ENCODE results near the gene TMED4.

The TMED4 gene

DNA sequence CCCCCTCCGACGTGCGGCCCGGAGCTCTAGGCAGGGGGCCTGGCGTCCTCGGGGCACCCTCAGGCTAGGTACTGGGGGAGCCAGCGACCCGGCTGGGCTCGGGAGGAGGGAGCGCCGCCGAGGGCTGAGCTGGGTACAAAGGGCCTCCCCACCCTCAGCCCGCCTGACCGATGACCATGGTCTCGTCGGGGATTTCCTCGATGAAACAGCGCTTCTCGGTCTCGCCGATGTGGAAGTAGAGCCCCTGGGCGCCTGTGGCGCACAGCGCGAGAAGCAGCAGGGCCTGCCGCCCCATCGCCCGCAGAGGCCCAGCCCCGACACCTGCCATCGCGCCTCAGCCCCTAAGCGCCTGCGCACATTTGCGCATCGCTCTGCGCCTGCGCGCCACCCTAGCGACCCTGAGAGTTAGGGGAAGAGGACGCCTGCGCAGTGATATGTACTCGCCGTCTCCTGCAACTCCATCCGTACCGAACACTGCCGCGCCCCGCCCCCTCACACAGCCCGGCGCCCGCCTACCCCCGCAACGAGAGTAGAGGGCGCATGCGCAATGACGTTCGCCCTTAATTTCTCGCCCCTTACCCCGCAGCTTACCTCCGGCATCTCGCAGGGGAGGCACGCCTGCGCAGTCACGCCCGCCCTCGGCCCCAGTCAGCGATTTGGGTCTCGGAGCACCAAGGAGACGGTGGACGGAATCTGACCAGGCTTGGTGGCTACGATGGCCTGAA is at the start of gene TMED4:
Gene TMED4, minus strand, starts transcription at position 353 of the 725 bp plus-strand sequence. Its CDS starts 25 bp downstream, at position 328.
- DNase-seq = peak; percentile 100

DNA sequence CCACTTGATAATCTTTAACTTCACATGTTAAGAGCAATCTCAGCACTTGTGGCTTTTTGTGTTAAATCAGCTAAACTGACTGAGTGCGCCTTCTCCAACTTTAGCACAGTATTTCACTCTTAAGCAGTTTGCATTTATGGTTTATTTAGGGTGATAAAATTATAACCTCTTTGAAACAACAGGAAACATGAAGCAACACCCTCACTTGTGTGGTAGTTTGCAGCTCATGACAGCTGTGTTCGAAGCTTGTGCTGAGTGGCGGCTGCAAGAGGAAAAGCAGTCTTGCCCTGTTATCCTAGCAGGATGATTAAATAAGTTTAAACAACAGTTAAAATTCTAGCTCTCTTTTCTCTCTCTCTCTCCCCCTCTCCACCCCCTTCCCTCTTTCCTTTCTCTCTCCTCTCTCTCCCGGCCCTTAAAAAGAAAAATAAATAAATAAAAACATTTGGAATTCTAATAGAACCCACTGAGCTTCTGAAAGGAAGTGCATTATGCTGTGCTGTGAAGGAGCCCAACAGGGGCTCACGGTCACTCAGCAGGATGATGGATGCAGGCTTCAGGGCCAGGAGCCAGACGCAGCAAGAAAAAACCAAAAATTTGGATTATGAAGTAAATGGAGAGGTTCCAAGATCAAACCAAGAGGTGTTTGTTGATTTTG is 49.6 kb upstream of the TMED4 start:
- peak; percentile 62 for DNase-seq

- peak; percentile 29 for DNase-seq
Observed at GRCh38 chr7:44630792-44631457, 48.9 kb upstream of the TMED4 start.

DNA sequence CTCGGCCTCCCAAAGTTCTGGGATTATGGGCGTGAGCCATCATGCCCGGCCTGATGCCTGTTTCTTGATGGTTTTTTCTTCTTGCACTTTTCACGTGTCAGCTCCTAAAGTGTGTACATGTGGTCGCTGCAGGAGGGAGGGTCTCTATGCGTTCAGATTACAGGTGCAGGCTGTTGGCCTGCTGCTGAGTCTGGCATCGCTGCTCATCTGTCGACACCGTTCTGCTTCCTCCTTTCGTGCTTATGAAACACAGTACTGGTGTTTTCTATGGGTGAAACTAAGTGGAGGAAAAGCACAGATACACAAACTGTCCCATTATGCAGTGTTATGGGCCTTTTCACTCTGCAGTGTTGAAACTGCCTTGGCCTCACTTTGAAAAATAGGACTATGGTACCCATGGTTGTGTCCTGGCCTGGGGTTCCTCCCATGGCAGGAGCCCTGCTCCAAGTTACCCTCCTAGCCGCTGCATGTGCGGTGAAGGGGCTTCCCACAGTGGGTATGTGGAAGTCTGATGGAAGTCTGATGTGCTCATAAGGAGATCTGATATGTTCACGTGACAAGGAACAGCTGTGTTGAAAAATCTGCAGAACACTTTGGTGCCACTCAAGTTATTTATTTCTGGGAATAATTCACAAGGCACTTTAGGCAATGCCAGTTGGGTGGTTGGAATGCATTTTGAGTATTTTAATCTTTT is 47.9 kb upstream of the TMED4 start:
- DNase-seq = no peak

GRCh38 chr7:44626620-44627019 is 44.6 kb upstream of the TMED4 start:
- DNase-seq = no peak

DNA sequence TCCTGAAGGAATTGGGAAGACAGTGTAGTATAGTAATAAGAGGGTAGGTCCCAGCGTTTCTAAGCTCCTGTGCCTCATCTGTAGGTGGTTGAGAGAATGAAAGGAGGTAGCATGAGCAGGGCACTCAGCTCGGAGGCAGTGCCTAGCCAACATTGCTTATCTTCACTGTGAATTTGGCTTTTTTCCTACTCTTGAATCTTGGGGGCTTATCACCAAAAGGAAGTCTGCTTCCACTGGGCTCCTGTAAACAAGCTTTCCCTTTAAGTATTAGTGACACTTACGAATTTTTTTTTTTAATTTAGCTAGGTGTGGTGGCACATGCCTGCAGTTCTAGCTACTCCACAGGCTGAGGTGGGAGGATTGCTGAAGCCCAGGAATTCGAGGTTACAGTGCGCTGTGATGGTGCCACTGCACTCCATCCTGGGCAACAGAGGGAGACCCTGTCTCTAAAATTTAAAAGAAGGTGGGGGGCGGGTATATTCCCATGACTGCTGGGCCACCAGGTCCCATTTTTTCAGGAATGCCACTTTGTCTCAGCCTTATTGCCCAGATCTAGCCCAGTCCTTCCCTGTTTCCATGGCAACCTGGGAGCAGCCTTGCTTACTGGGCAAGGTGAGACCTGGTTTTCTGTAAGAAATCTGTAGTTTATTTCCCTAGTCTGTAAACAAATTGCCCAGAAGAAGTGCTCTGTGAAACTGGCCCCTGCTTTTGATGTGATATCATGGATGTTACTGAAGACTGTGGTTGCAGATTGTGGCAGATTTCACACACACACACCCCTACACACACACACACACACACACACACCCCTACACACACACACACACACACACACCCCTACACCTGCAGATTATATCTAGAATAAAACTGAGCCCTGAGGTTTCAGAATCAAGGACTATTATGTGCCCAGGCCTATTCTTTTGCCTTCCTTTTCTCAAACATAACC is 43.8 kb upstream of the TMED4 start:
- no peak for DNase-seq

DNA sequence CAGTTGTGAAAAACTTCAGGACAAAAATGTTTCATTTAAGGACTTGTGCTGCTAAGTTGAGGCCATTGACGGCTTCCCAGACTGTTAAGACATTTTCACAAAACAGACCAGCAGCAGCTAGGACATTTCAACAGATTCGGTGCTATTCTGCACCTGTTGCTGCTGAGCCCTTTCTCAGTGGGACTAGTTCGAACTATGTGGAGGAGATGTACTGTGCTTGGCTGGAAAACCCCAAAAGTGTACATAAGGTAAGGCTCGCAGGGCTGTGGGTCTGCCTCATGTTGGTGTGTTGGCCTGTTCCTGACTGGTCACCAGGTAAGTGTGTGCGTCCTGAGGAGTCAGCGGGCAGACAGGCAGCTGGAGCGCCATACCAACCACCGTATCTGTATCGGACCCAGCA is 42.3 kb upstream of the TMED4 start:
- DNase-seq = no peak

GRCh38 chr7:44622342-44623151 is 40.5 kb upstream of the TMED4 start:
- peak; percentile 54 for DNase-seq

DNA sequence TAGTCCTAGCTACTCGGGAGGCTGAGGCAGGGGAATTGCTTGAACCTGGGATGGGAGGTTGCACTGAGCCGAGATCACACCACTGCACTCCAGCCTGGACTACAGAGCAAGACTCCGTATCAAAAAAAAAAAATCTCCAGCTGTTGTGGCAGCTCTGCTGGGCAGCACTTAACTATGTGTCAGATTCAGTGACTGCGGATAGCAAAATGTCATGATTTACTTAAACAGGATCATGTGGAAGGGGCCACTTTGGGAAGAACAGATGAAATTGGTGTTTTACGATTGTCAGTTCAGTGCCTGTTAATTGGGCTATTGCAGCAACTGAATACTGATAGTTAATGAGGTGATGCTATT is 39.7 kb upstream of the TMED4 start:
- DNase-seq = no peak

- no peak for DNase-seq
Observed at GRCh38 chr7:44621034-44621749, 39.2 kb upstream of the TMED4 start.

- DNase-seq = peak; percentile 45
Observed at GRCh38 chr7:44618753-44619152, 36.7 kb upstream of the TMED4 start.

DNA sequence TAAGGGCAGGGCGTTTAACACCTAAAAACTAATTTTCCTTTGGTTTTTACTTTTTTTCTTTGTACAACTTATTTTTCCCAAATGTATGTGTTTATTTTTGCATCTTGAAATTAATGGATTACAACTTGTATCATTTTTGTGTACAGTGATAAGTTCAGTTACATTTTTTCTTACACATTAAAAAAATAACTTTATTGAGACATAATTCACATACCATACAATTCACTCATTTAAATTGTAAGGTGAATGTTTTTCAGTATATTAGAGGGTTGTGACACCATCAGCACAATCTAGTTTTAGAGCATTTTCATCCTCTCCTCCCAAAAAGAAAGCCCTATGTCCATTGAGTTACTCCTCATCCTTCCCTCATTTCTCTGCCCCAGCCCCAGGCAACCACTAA is 36.0 kb upstream of the TMED4 start:
- DNase-seq = no peak

GRCh38 chr7:44617225-44617890 is 35.3 kb upstream of the TMED4 start:
- peak; percentile 22 for DNase-seq

- no peak for DNase-seq
Observed at GRCh38 chr7:44616545-44616944, 34.5 kb upstream of the TMED4 start.

DNA sequence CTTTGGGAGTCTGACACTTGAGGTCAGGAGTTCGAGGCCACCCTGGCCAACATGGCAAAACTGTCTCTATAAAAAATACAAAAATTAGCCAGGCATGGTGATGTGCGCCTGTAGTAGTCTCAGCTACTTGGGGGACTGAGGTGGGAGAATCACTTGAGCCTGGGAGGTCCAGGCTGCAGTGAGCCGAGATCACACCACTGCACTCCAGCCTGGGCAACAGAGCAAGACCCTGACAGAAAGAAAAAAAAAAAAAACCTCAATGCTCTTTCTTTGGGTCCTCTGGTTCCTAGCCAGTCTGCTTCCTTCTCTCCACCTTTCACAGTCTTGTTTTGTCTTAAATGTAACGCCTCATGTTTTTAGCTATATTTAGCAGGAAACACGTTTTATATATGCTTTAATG is 33.8 kb upstream of the TMED4 start:
- DNase-seq = no peak

GRCh38 chr7:44615149-44615611 is 33.1 kb upstream of the TMED4 start:
- DNase-seq = peak; percentile 60

DNA sequence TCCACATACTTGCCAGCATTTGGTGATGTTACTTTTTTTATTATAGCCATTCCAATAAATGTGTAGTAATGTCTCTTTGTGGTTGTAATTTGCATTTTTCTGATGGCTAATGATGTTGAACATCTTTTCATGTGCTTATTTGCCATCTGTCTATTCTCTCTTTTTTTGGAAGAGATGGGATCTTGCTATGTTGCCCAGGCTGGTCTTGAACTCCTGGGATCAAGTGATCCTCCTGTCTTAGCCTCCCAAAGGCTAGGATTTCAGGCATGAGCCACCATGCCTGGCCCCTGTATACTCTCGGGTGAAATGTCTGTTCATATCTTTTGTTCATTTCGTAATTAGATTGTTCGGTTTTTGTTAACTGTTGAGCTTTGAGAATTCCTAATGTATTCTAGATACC is 27.8 kb upstream of the TMED4 start:
- no peak for DNase-seq

DNA sequence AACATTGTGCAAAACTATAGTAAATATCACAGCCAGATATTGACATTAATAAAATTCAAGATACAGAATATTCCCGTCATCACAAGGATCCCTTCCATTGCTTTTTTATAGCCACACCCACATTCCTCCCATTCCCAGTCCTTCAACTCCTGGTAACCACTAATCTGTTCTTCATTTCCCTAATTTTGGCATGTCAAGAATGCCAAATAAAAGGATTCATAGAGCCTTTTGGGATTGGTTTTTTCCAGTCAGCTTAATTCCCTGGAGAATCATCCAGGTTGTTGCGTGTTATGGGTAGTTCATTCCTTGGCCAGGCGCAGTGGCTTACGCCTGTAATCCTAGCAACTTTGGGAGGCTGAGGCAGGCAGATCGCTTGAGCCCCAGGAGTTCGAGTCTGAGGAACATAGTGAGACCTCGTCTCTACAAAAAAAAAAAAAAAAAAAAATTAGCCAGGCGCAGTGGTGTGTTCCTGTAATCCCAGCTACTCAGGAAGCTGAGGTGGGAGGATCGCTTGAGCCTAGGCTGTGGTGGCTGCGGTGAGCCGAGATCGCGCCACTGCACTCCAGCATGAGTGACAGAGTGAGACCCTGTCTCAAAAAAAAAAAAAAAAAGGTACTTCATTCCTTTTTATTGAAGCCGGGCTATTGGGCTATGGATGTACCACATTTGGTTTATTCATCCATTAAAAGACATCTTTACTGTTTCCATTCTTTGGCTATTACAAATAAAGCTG is 27.1 kb upstream of the TMED4 start:
- peak; percentile 32 for DNase-seq
